GM19099 (cell line): ENCODE data around the gene ACOT2.

Experiments
- POLR2A ChIP-seq: IDR thresholded peaks from 3 replicates; pipeline ENCODE4 v1.6.1; 2011; ENCODE audit warnings: low read depth; ENCODE audit not compliant: insufficient read length; ENCODE audit errors: extremely low read depth

The ACOT2 gene

DNA sequence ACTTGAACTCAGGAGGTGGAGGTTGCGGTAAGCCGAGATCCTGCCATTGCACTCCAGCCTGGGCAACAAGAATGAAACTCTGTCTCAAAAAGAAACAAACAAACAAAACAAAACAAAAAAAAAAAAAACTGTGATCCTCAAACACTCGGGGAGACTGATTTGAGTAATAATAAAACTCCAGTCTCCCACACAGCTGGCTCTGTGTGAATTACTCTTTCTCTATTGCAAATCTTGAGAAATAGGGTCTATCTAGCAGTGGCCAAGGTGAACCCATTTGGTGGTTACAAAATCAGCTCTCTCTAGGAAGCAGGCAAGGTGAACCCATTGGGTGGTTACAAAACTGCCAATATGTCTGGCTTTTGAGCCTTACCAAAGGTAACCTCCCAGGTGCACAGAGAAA is 37.3 kb downstream of the ACOT2 start:
- no peak for TF ChIP-seq POLR2A

DNA sequence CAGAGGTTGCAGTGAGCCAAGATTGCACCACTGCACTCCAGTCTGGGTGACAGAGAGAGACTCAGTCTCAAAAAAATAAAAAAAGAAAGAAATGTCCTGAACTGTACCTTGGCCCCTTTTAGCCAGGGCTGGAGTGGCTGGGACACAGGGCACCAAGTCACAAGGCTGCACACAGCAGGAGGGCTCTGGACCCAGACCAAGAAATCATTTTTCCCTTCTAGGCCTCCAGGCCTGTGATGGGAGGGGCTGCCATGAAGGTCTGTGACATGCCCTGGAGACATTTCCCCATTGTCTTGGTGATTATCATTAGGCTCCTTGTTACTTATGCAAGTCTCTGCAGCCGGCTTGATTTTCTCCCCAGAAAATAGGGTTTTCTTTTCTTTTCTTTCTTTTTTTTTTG is 38.2 kb downstream of the ACOT2 start:
- no peak for TF ChIP-seq POLR2A

DNA sequence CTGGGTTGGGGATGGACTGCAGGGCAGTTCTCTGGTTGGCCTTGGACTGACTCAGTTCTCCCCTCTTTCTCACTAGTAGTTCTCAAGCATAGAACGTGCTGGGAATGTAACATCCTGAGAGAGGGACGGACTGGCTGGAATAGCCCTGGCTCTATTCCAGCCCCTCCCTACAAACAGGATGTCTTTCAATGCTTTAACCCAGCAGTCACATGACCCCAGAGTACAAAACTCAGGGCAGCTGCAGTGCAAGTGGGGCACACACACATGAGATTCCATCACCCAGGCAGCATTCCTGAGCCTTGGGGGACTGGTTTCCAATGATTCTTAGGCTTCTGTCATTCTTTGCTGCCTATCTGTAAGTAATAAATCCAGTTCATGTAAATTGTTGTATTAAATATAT is 41.7 kb downstream of the ACOT2 start:
- TF ChIP-seq POLR2A: no peak

GRCh38 chr14:73612339-73613045 is 43.5 kb downstream of the ACOT2 start, which contains the start of gene ACOT6:
Gene ACOT6, plus strand, starts transcription at chr14:73612517. Its CDS starts 55 bp downstream, at chr14:73612572.
- peak; percentile 44 for TF ChIP-seq POLR2A

DNA sequence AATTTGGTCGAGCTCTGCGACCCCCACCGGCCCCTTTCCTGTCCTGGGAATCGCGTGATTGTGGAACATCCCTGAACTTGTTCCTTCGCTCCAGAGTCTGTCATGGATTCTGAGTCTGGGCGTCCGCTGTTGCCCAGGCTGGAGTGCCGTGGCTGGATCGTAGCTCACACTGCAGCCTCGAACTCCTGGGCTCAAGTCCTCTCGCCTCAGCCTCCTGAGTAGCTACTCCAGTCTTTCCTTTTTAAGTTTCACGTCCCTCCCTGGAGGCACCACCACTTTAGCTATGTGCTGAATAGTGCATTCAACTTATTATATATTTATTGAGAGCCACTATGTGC is 44.0 kb downstream of the ACOT2 start:
- TF ChIP-seq POLR2A: no peak

DNA sequence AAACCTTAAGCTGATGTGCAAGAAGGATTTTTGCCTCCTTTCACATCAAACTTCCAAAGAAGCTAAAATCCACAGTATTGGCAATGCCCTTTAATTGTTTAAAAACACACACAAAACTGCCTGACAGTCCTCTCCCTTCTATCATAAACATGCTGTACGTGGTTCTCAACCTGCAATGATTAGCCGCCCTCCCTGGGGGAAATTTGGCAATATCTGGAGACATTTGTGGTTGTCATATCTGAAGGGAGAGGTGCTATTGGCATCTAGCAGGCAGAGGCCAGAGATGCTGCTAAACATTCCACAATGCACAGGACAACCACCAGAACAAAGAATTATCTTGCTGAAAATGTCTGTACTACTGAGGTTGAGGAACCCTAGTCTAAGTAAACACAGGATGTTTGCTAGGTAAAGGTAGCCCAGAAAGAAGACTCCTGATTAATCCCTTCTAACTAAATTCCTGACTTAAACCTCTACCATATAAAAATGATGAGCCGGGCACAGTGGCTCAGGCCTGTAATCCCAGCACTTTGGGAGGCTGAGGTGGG is 44.5 kb downstream of the ACOT2 start:
- no peak for TF ChIP-seq POLR2A

DNA sequence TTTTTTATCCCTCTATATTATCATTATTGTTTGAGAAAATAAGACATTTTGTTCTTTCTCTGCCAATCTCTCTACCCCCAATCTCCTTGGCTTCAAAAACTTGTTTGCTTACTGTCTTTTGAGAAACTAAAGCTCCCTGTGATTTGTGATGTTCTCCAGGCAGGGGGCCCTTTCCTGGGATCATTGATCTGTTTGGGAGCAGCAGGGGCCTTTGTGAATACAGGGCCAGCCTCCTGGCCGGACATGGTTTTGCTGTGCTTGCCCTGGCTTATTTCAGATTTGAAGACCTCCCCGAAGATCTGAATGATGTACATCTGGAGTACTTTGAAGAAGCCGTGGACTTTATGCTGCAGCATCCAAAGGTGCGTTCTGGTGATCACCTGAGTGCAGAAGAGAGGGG is 47.8 kb downstream of the ACOT2 start:
- no peak for TF ChIP-seq POLR2A

DNA sequence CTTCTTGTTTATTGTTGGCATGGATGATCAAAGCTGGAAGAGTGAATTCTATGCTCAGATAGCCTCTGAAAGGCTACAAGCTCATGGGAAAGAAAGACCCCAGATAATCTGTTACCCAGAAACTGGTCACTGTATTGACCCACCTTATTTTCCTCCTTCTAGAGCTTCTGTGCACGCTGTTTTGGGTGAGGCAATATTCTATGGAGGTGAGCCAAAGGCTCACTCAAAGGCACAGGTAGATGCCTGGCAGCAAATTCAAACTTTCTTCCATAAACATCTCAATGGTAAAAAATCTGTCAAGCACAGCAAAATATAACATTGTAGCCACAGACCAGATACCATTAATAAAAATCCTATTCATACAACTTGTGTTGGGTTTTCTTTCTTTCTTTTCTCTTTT is 50.5 kb downstream of the ACOT2 start:
- TF ChIP-seq POLR2A: no peak

GRCh38 chr14:73620268-73620667 is 51.3 kb downstream of the ACOT2 start:
- TF ChIP-seq POLR2A: no peak

GRCh38 chr14:73623504-73624054 is 54.6 kb downstream of the ACOT2 start:
- TF ChIP-seq POLR2A: no peak
